ENCODE results near the gene CNEP1R1.

CNEP1R1 gene

GRCh38 chr16:49987381-49987780 is 37.6 kb upstream of the CNEP1R1 start:
- TF ChIP-seq CTCF (IDR thresholded peaks at IDR 0.05; ENCODE audit: insufficient read depth, low read length, poor library complexity, severe bottlenecking) = no peak
- Histone ChIP-seq H3K4me3 (replicated peaks; ENCODE audit: low read depth, low read length) (no peak overlapping the region), H3K27me3 (replicated peaks; ENCODE audit: control insufficient read depth, insufficient read depth, low read length) (no peaks in the 10 kb centered on the region), H3K36me3 (ENCODE audit: control insufficient read depth, insufficient read depth, low read length) (no peaks in the 10 kb centered on the region)
- DNase-seq (ENCODE audit: extremely low read depth, insufficient read length) = no peak

GRCh38 chr16:49992825-49993224 is 32.2 kb upstream of the CNEP1R1 start:
- no peak for DNase-seq (ENCODE audit: extremely low read depth, insufficient read length)
- no peak for TF ChIP-seq CTCF (IDR thresholded peaks at IDR 0.05; ENCODE audit: insufficient read depth, low read length, poor library complexity, severe bottlenecking)
- H3K36me3 ChIP-seq (ENCODE audit: control insufficient read depth, insufficient read depth, low read length) = no peaks in the 10 kb centered on the region
- no peaks in the 10 kb centered on the region for H3K27me3 ChIP-seq (replicated peaks; ENCODE audit: control insufficient read depth, insufficient read depth, low read length)
- H3K4me3 ChIP-seq (replicated peaks; ENCODE audit: low read depth, low read length) = no peak overlapping the region

GRCh38 chr16:49993579-49993978 is 31.4 kb upstream of the CNEP1R1 start:
- no peaks in the 10 kb centered on the region for H3K27me3 ChIP-seq (replicated peaks; ENCODE audit: control insufficient read depth, insufficient read depth, low read length)
- DNase-seq (ENCODE audit: extremely low read depth, insufficient read length) = no peak
- TF ChIP-seq CTCF (IDR thresholded peaks at IDR 0.05; ENCODE audit: insufficient read depth, low read length, poor library complexity, severe bottlenecking) = no peak
- H3K36me3 ChIP-seq (ENCODE audit: control insufficient read depth, insufficient read depth, low read length) = no peaks in the 10 kb centered on the region
- H3K4me3 ChIP-seq (replicated peaks; ENCODE audit: low read depth, low read length) = no peak overlapping the region

GRCh38 chr16:49994006-49994405 is 31.0 kb upstream of the CNEP1R1 start:
- no peak for DNase-seq (ENCODE audit: extremely low read depth, insufficient read length)
- Histone ChIP-seq H3K4me3 (replicated peaks; ENCODE audit: low read depth, low read length) (no peak overlapping the region), H3K27me3 (replicated peaks; ENCODE audit: control insufficient read depth, insufficient read depth, low read length) (no peaks in the 10 kb centered on the region), H3K36me3 (ENCODE audit: control insufficient read depth, insufficient read depth, low read length) (no peaks in the 10 kb centered on the region)
- TF ChIP-seq CTCF (IDR thresholded peaks at IDR 0.05; ENCODE audit: insufficient read depth, low read length, poor library complexity, severe bottlenecking) = no peak

- Histone ChIP-seq H3K4me3 (replicated peaks; ENCODE audit: low read depth, low read length) (no peak overlapping the region), H3K36me3 (ENCODE audit: control insufficient read depth, insufficient read depth, low read length) (no peaks in the 10 kb centered on the region), H3K27me3 (replicated peaks; ENCODE audit: control insufficient read depth, insufficient read depth, low read length) (no peaks in the 10 kb centered on the region)
- no peak for DNase-seq (ENCODE audit: extremely low read depth, insufficient read length)
- TF ChIP-seq CTCF (IDR thresholded peaks at IDR 0.05; ENCODE audit: insufficient read depth, low read length, poor library complexity, severe bottlenecking) = no peak
Observed at GRCh38 chr16:49995720-49996119, 29.3 kb upstream of the CNEP1R1 start.

GRCh38 chr16:49997721-49998251 is 27.2 kb upstream of the CNEP1R1 start:
- DNase-seq (ENCODE audit: extremely low read depth, insufficient read length) = no peak
- no peak overlapping the region for H3K4me3 ChIP-seq (replicated peaks; ENCODE audit: low read depth, low read length)
- TF ChIP-seq CTCF (IDR thresholded peaks at IDR 0.05; ENCODE audit: insufficient read depth, low read length, poor library complexity, severe bottlenecking) = no peak
- H3K27me3 ChIP-seq (replicated peaks; ENCODE audit: control insufficient read depth, insufficient read depth, low read length) = no peaks in the 10 kb centered on the region
- no peaks in the 10 kb centered on the region for H3K36me3 ChIP-seq (ENCODE audit: control insufficient read depth, insufficient read depth, low read length)

All from GM06990 (cell line).